K562 (cell line): Measurements from ENCODE around the gene RRP9. TPM values are rescaled to one million over a fixed set of nuclear protein-coding genes. Genes with fewer than 3 reads are reported as not detected.

Experiments
- ATAC-seq: fragments of 200-7000 bp; cut with Tn5 transposase; 3 replicates; pipeline ENCODE4 v1.9.1; 2020; ENCODE audit warnings: moderate library complexity
- BruUV-seq: library from RNA; stranded (reverse); fragments of 400-500 nt; replicated peaks from 2 replicates; lab custom pipeline; 2021; lab: Mats Ljungman, UMichigan
- CTCF ChIA-PET: fragments of 300-600 bp; formaldehyde crosslinking; extraction: SDS; loops from one replicate; lab custom pipeline; 2021; ENCODE audit warnings: low intra/inter-chr PET ratio; lab: Yijun Ruan, JAX
- POLR2A ChIA-PET: fragments of 300-600, 350-650 bp; sonication (Branson Sonifier 250); formaldehyde crosslinking; extraction: SDS; loops from one replicate; lab custom pipeline; 2021; ENCODE audit warnings: antibody characterized with exemption, inconsistent platforms; lab: Yijun Ruan, JAX
- DNase-seq, 4 experiments: peaks; one replicate each; pipeline versions ENCODE4 v3.0.0 to v3.0.0-alpha.2; 2011 to 2018; ENCODE audit warnings: low spot score in 3 of 4, mixed read lengths in 3 of 4; ENCODE audit errors: extremely low read depth in 1 of 4
- FAIRE-seq: peaks from 2 replicates; lab custom pipeline; 2011; peaks lifted over from hg19 to GRCh38; lab: Jason Lieb, UNC
- H2AFZ ChIP-seq: 2 replicates; pipeline ENCODE4 v1.6.0; 2011; ENCODE audit warnings: low read depth, low read length, control low read depth, inconsistent platforms
- H3K27ac ChIP-seq: fragments of 200-600 bp; 3 replicates; pipeline ENCODE4 v1.8.0; 2011; ENCODE audit warnings: low read depth, mild to moderate bottlenecking, control low read depth, inconsistent platforms, low read length, moderate library complexity, mixed read lengths; ENCODE audit errors: extremely low read depth
- H3K27me3 ChIP-seq, 2 experiments: fragments of 300-600 bp in 1 of 2; 2 replicates in 1 of 2; 3 replicates in 1 of 2; pipeline versions ENCODE4 v1.6.0 to v1.8.0; 2011; ENCODE audit warnings: inconsistent platforms in 2 of 2, low read length in 2 of 2, mild to moderate bottlenecking in 1 of 2, mixed read lengths in 1 of 2, moderate library complexity in 1 of 2; ENCODE audit not compliant: control insufficient read depth in 2 of 2, insufficient read depth in 2 of 2
- H3K36me3 ChIP-seq: fragments of 300-600 bp; 3 replicates; pipeline ENCODE4 v1.8.0; 2011; ENCODE audit warnings: mild to moderate bottlenecking, low read length, inconsistent platforms; ENCODE audit not compliant: control insufficient read depth, insufficient read depth
- H3K4me1 ChIP-seq, 2 experiments: fragments of 200-600 bp in 1 of 2; replicated peaks in 1 of 2; 2 replicates in 1 of 2; 3 replicates in 1 of 2; pipeline versions ENCODE4 v1.5.1 to v1.8.0; 2011; ENCODE audit warnings: inconsistent platforms in 2 of 2, low read length in 2 of 2, mild to moderate bottlenecking in 1 of 2, mixed read lengths in 1 of 2, moderate library complexity in 1 of 2; ENCODE audit not compliant: control insufficient read depth in 2 of 2, insufficient read depth in 2 of 2
- H3K4me2 ChIP-seq: 2 replicates; pipeline ENCODE4 v1.6.1; 2011; ENCODE audit warnings: low read length, control low read depth, inconsistent platforms, mixed read lengths; ENCODE audit not compliant: insufficient read depth
- H3K4me3 ChIP-seq: fragments of 200-600 bp; sonication (generic), shearing (Covaris generic); 2 replicates; pipeline ENCODE4 v1.5.1; 2016; ENCODE audit warnings: control low read depth, inconsistent platforms
- H3K79me2 ChIP-seq: fragments of 200-600 bp; 3 replicates; pipeline ENCODE4 v1.8.0; 2011; ENCODE audit warnings: low read length, inconsistent platforms; ENCODE audit not compliant: control insufficient read depth, insufficient read depth
- H3K9ac ChIP-seq, 2 experiments: 2 replicates each; pipeline versions ENCODE4 v1.6.0 to v1.6.1; 2011; ENCODE audit warnings: low read depth in 2 of 2, low read length in 2 of 2, control low read depth in 1 of 2, inconsistent platforms in 1 of 2, mild to moderate bottlenecking in 1 of 2, mixed read lengths in 1 of 2; ENCODE audit not compliant: insufficient read depth in 1 of 2
- H3K9me1 ChIP-seq: one replicate; pipeline ENCODE4 v1.6.0; 2011; ENCODE audit warnings: inconsistent platforms, mild to moderate bottlenecking, low read length, moderate library complexity; ENCODE audit not compliant: control insufficient read depth, insufficient read depth
- H3K9me3 ChIP-seq: replicated peaks from 2 replicates; pipeline ENCODE4 v1.5.1; 2011; ENCODE audit warnings: low read depth, low read length, inconsistent platforms; ENCODE audit not compliant: control insufficient read depth, insufficient read depth
- H4K20me1 ChIP-seq: replicated peaks from 2 replicates; pipeline ENCODE4 v1.6.1; 2011; ENCODE audit warnings: low read length, inconsistent platforms, mixed read lengths; ENCODE audit not compliant: control insufficient read depth, insufficient read depth
- CBFB ChIP-seq: sonication (generic); formaldehyde crosslinking; IDR thresholded peaks from 2 replicates; pipeline ENCODE4 v1.4.0; 2020; ENCODE audit warnings: mild to moderate bottlenecking, missing genetic modification reagents
- E2F5 ChIP-seq: sonication (generic); formaldehyde crosslinking; IDR thresholded peaks from 2 replicates; pipeline ENCODE4 v1.8.0; 2022; ENCODE audit warnings: mild to moderate bottlenecking, missing genetic modification reagents
- EGR1 ChIP-seq: fragments of 450-650 bp; conservative IDR thresholded peaks from 2 replicates; pipeline ENCODE4 v1.6.1; 2017; ENCODE audit warnings: mild to moderate bottlenecking
- HMG20B ChIP-seq: fragments of 250-450 bp; sonication (Bioruptor Pico); IDR thresholded peaks from 2 replicates; pipeline ENCODE4 v1.5.0; 2021; ENCODE audit warnings: mild to moderate bottlenecking
- KDM5B ChIP-seq: fragments of 200-600 bp; sonication (generic); IDR thresholded peaks from 2 replicates; pipeline ENCODE4 v1.6.1; 2012; ENCODE audit warnings: low read depth, mild to moderate bottlenecking, moderate library complexity, low read length, control low read depth, inconsistent platforms; ENCODE audit not compliant: insufficient replicate concordance
- NCOR1 ChIP-seq: fragments of 450-650 bp; IDR thresholded peaks from 2 replicates; pipeline ENCODE4 v1.6.1; 2016; ENCODE audit warnings: mild to moderate bottlenecking, moderate library complexity
- RBM39 ChIP-seq: fragments of 200-400 bp; formaldehyde crosslinking; optimal IDR thresholded peaks from 2 replicates; pipeline ENCODE3; 2018; ENCODE audit warnings: low read depth, low read length
- SIRT6 ChIP-seq: IDR thresholded peaks from one replicate; pipeline ENCODE4 v1.6.1; 2012; ENCODE audit warnings: low read depth, mild to moderate bottlenecking, control low read depth, inconsistent platforms, low read length, moderate library complexity
- TAF1 ChIP-seq: IDR thresholded peaks from 2 replicates; pipeline ENCODE4 v1.6.1; 2011; ENCODE audit warnings: mild to moderate bottlenecking, low read length, moderate library complexity; ENCODE audit not compliant: insufficient read depth, control insufficient read depth, severe bottlenecking; ENCODE audit errors: extremely low read depth
- TCF3 ChIP-seq: sonication (generic); formaldehyde crosslinking; IDR thresholded peaks from 2 replicates; pipeline ENCODE4 v1.4.0; 2020; ENCODE audit warnings: mild to moderate bottlenecking, missing genetic modification reagents
- TCF7L2 ChIP-seq: fragments of 150-350 bp; IDR thresholded peaks from 2 replicates; pipeline ENCODE4 v1.6.1; 2016; ENCODE audit warnings: low read depth, mild to moderate bottlenecking, low read length, moderate library complexity
- ZNF253 ChIP-seq: fragments of 250-450 bp; sonication (Bioruptor Pico); conservative IDR thresholded peaks from 2 replicates; pipeline ENCODE4 v1.6.1; 2021; ENCODE audit warnings: mild to moderate bottlenecking
- ZNF274 ChIP-seq: IDR thresholded peaks from 2 replicates; pipeline ENCODE4 v1.6.1; 2011; ENCODE audit warnings: low read depth, mild to moderate bottlenecking, low read length, moderate library complexity, borderline replicate concordance
- WGBS: fragments of 100-300 bp; shearing (Covaris generic); methylation state at CpG from one replicate; pipeline ENCODE4 v1.1.6; 2016; ENCODE audit warnings: low coverage, mixed read lengths; ENCODE audit not compliant: insufficient coverage; ENCODE audit errors: missing lambda C conversion rate; 5-methylcytosine and 5-hydroxymethylcytosine counted together
- in situ Hi-C: fragments of 300-500 bp; cut with MboI; formaldehyde crosslinking; loops from 4 replicates; pipeline ENCODE4 v1.15.0; 2018; ENCODE audit warnings: inconsistent platforms, mixed read lengths
- intact Hi-C: fragments of 100-400 bp; cut with micrococcal nuclease; formaldehyde crosslinking; loops from 2 replicates; pipeline ENCODE4 v1.14.2; 2022
- polyA plus RNA-seq, 8 experiments: library from polyadenylated mRNA; depleted of rRNA in 4 of 8; stranded (reverse) in 5 of 8; unstranded in 3 of 8; fragments of >200 nt; fragmentation: Nextera tagmentation in 2 of 8; fragmentation: Illumina TruSeq in 1 of 8; extraction: Ambion mirVana in 2 of 8; extraction: Trizol in 1 of 8; gene quantifications; 2 replicates each; pipeline versions ENCODE4 v1.2.1 to v1.2.3, GENCODE V29; 2011 to 2014; ENCODE audit warnings: inconsistent platforms in 1 of 8, missing spikeins in 1 of 8
- total RNA-seq, 7 experiments: library from RNA; depleted of rRNA in 6 of 7; stranded (reverse); fragments of >200 nt in 6 of 7; fragmentation: Illumina TruSeq in 2 of 7; extraction: Trizol in 2 of 7; gene quantifications; 2 replicates each; pipeline versions ENCODE4 v1.2.1 to v1.2.3, GENCODE V29; 2011 to 2021; ENCODE audit warnings: low replicate concordance in 1 of 7
- TF ChIP-seq, protein P1 (sequence below): fragments of 450-650 bp; formaldehyde crosslinking; IDR thresholded peaks from 2 replicates; pipeline ENCODE4 v1.4.0; 2020; ENCODE audit warnings: mild to moderate bottlenecking, moderate library complexity

The RRP9 gene
- total and polyA plus RNA-seq, 9 of the 15 experiments (the other 6 are each of a cell fraction or from before 2014, with no cell fraction given), result 5.2 to 67.0 (median 45.9) TPM

DNA sequence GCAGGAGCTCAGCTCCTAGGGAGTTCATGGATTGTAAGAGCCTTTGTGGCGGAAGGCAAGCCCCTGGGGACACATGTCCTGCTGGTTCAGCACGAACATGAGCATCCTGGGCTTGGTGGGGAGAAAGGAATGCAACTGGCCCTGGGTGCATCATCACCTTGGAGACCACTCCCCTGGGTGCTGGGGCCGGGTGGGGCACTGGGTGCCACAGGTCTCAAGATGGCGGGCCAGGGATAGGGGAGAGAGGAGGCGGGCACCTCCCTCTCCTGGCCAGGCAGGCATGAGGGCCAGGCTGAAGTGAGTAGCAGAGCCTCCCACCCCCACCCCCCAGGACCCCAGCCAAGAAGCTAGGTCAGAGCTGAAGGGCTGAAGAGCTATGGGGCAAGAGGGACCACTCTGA lies 24.8 kb upstream of the RRP9 start:
- TF ChIP-seq TCF7L2, result no peak
- no peak for TF ChIP-seq NCOR1
- TF ChIP-seq TCF3 (CRISPR knock-in tag), result no peak
- no peak for TF ChIP-seq ZNF274
- TF ChIP-seq RBM39, result no peak
- no peak for TF ChIP-seq TAF1
- TF ChIP-seq KDM5B, result no peak
- TF ChIP-seq EGR1, result no peak
- no peak for TF ChIP-seq ZNF253
- no peak for TF ChIP-seq E2F5
- TF ChIP-seq, protein P1, sequence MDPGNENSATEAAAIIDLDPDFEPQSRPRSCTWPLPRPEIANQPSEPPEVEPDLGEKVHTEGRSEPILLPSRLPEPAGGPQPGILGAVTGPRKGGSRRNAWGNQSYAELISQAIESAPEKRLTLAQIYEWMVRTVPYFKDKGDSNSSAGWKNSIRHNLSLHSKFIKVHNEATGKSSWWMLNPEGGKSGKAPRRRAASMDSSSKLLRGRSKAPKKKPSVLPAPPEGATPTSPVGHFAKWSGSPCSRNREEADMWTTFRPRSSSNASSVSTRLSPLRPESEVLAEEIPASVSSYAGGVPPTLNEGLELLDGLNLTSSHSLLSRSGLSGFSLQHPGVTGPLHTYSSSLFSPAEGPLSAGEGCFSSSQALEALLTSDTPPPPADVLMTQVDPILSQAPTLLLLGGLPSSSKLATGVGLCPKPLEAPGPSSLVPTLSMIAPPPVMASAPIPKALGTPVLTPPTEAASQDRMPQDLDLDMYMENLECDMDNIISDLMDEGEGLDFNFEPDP, result no peak
- TF ChIP-seq CBFB (CRISPR knock-in tag), result no peak
- TF ChIP-seq HMG20B, result no peak
- no peak for TF ChIP-seq SIRT6
- TF ChIP-seq, all 486 proteins: peak for 0
- Histone ChIP-seq H3K36me3 (peaks cover 31% of the 10 kb centered on the region; the same call in 1 of the 3 replicates), H3K4me3 (no peak overlapping the region), H3K79me2 (peaks cover 9% of the 10 kb centered on the region; the same call in 2 of the 3 replicates), H2AFZ (no peak overlapping the region), H3K9ac (peak overlapping the region in 1 of 2 experiments; percentile 90; a peak in 1 of 4 replicates), H3K4me2 (no peak overlapping the region), H3K27ac (no peak overlapping the region), H3K9me1 (peaks cover 3% of the 10 kb centered on the region), H4K20me1 (0 out of 2 replicates have a peak, but pooled peaks cover 10% of the 10 kb centered on the region), H3K4me1 (peaks cover 2 to 53% of the 10 kb centered on the region in 2 experiments; a peak in 4 of 5 replicates), H3K27me3 (peaks cover 0 to 17% of the 10 kb centered on the region in 2 experiments; a peak in 2 of 5 replicates), H3K9me3 (no peaks in the 10 kb centered on the region)
- POLR2A ChIA-PET, result interaction anchor here (0.6 kb wide), 2 partner anchors 103 to 490 kb away, joined by 3 read pairs; no protein-coding TSS in a partner anchor
- no TSS peak for BruUV-seq
- intact Hi-C loops (no loop called here), in situ Hi-C loops (no loop called here)
- DNase-seq (no peak), FAIRE-seq (no peak), ATAC-seq (no peak)
- CTCF ChIA-PET, result no interaction called here
- WGBS, result 79% methylated on average over 2 of the region's 5 CpGs
